ENCODE measurements around the gene USP6.
"Not testable (repeated sequence)": the region's sequence is repeated elsewhere in the genome, so short reads cannot be mapped to it uniquely, and the experiment has no call there.

The USP6 gene

GRCh38 chr17:5200360-5200759 lies 84.5 kb downstream of the USP6 start:
- DNase-seq, result no peak

DNA sequence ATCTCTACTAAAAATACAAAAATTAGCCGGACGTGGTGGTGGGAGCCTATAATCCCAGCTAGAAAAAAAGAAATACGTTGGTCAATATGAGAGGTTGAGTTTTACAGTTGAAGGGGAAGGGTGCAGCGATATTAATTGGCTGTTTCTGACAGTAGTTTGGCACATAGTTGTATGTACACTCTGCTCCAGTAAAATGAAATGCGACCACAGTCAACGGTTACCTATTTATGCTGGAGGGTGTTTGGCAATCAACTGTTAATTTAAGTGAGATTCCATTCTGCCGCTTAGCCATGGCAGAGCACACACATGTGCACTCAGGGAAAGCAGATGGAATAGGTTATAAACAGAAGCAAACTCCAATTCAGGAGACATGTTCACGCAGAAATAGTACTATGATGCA lies 85.2 kb downstream of the USP6 start:
- DNase-seq, result no peak

GRCh38 chr17:5203178-5203907 lies 87.5 kb downstream of the USP6 start:
- no peak for DNase-seq

- DNase-seq, result no peak
Measured at GRCh38 chr17:5203908-5204294, 88.1 kb downstream of the USP6 start.

GRCh38 chr17:5209396-5209795 lies 93.6 kb downstream of the USP6 start:
- DNase-seq, result no peak

- DNase-seq, result no peak
Measured at GRCh38 chr17:5210091-5210490, 94.3 kb downstream of the USP6 start.

GRCh38 chr17:5210614-5211252 lies 94.9 kb downstream of the USP6 start:
- no peak for DNase-seq

DNA sequence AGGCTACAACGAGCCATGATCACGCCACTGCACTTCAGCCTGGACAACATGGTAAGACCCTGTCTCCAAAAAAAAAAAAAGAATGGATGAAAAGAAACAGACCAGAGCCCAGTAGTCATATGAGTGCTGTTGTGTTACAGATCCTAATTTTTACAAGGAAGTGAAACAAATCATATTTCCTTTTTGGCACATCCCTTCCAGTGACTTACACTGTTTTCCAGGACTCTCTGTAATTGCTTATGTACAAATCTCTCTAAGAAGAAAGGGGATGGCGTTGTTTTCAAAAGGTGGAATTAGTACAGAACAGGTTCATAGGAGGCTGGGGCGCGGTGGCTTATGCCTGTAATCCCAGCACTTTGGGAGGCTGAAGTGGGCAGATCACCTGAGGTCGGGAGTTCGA lies 95.6 kb downstream of the USP6 start:
- DNase-seq, result no peak

GRCh38 chr17:5217562-5217961 lies 101.7 kb downstream of the USP6 start:
- DNase-seq, result not testable (repeated sequence)

DNA sequence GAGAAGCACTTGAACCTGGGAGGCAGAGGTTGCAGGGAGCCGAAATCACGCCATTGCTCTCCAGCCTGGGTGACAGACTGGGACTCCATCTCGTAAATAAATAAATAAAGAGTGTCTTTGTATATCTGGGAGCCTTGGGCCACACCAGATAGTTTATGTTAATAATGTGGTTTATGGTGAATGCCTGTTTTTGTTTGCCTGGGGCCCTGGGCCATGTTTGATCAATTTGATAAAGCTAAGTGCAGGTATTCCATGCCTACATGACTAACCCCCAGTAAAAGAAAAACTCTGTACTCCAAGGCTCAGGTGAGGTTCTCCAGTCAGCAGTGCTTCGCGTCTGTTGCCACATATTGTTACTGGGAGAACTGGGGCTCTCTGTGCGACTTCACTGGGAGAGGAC lies 103.7 kb downstream of the USP6 start:
- no peak for DNase-seq

DNA sequence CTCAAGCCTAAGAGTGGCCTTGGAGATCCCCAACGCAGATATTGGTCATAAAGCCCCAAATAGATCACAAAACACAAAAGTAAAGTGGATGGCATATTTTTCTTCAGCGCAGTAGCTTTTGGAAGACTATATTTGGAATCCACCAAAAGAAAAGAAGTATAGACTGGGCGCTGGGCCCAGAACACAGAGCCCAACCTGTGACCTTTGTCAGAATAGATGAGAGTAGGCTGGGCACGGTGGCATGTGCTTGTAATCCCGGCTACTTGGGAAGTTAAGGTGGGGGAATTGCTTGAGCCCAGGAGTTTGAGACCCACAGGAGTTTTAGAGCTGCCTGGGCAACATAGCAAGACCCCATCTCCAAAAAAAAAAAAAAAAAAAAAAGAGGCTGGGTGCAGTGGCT lies 104.2 kb downstream of the USP6 start:
- DNase-seq, result no peak

GRCh38 chr17:5221912-5222311 lies 106.1 kb downstream of the USP6 start:
- not testable (repeated sequence) for DNase-seq
